CD8-positive, alpha-beta memory T cell (primary cell): ENCODE measurements around the gene ARAP2. TPM values are rescaled to one million over a fixed set of nuclear protein-coding genes. Genes with fewer than 3 reads are reported as not detected.

Experiments used
- CTCF ChIA-PET: fragments of 350-600 bp; sonication (Branson Sonifier 250); formaldehyde crosslinking; loops from one replicate; lab custom pipeline; 2021; ENCODE audit warnings: antibody characterized with exemption; lab: Charles Lee
- POLR2A ChIA-PET: fragments of 350-600 bp; sonication (Branson Sonifier 250); formaldehyde crosslinking; loops from one replicate; lab custom pipeline; 2021; ENCODE audit warnings: antibody characterized with exemption; lab: Charles Lee
- DNase-seq, 5 donors: peaks; one replicate each; pipeline versions ENCODE4 v3.0.0 to v3.0.0-alpha.2; 2020 to 2022; ENCODE audit warnings: mixed read lengths in 1 of 5
- H3K27ac ChIP-seq: one replicate; pipeline ENCODE4 v1.7.0; 2013; ENCODE audit warnings: low read depth, mild to moderate bottlenecking, low read length, moderate library complexity
- H3K27me3 ChIP-seq: 2 replicates; pipeline ENCODE4 v1.7.0; 2013; ENCODE audit warnings: low read length, mild to moderate bottlenecking; ENCODE audit not compliant: insufficient read depth, poor library complexity, severe bottlenecking
- H3K36me3 ChIP-seq: 2 replicates; pipeline ENCODE4 v1.7.0; 2013; ENCODE audit warnings: mild to moderate bottlenecking, low read length, moderate library complexity; ENCODE audit not compliant: insufficient read depth
- H3K4me1 ChIP-seq: 2 replicates; pipeline ENCODE4 v1.7.0; 2013; ENCODE audit warnings: mild to moderate bottlenecking, low read length, moderate library complexity; ENCODE audit not compliant: insufficient read depth
- H3K4me3 ChIP-seq: 2 replicates; pipeline ENCODE4 v1.7.0; 2013; ENCODE audit warnings: mild to moderate bottlenecking, low read length
- H3K9me3 ChIP-seq: 2 replicates; pipeline ENCODE4 v1.7.0; 2013; ENCODE audit warnings: mild to moderate bottlenecking, low read length
- H3K27ac Mint-ChIP-seq, 8 donors: one replicate each; pipeline ENCODE4 v1.8.0; 2020 to 2021; ENCODE audit warnings: mixed read lengths in 8 of 8, mild to moderate bottlenecking in 6 of 8, inconsistent platforms in 3 of 8, moderate library complexity in 3 of 8
- H3K27me3 Mint-ChIP-seq, 2 donors: one replicate each; pipeline ENCODE4 v1.8.0; 2020 to 2021; ENCODE audit warnings: mixed read lengths in 2 of 2, mild to moderate bottlenecking in 1 of 2, moderate library complexity in 1 of 2
- H3K36me3 Mint-ChIP-seq, 3 donors: one replicate each; pipeline ENCODE4 v1.8.0; 2020 to 2021; ENCODE audit warnings: mixed read lengths in 3 of 3, inconsistent platforms in 1 of 3, mild to moderate bottlenecking in 1 of 3
- H3K4me1 Mint-ChIP-seq, 3 donors: one replicate each; pipeline ENCODE4 v1.8.0; 2020 to 2021; ENCODE audit warnings: mixed read lengths in 3 of 3, inconsistent platforms in 1 of 3, mild to moderate bottlenecking in 1 of 3
- H3K4me3 Mint-ChIP-seq, 7 donors: one replicate each; pipeline ENCODE4 v1.8.0; 2020 to 2021; ENCODE audit warnings: mixed read lengths in 7 of 7, mild to moderate bottlenecking in 6 of 7, moderate library complexity in 4 of 7, inconsistent platforms in 2 of 7
- H3K9me3 Mint-ChIP-seq, 5 donors: one replicate each; pipeline ENCODE4 v1.8.0; 2020 to 2022; ENCODE audit warnings: mixed read lengths in 5 of 5, mild to moderate bottlenecking in 3 of 5, moderate library complexity in 2 of 5, inconsistent platforms in 1 of 5
- polyA plus RNA-seq: library from polyadenylated mRNA; unstranded; fragments of 300-500 nt; fragmentation: Illumina TruSeq; gene quantifications from one replicate; pipeline ENCODE4 v1.2.3, GENCODE V29; 2021
- total RNA-seq, 2 experiments: library from RNA; stranded (reverse); gene quantifications; one replicate each; pipeline ENCODE4 v1.2.3, GENCODE V29; 2021

The ARAP2 gene
- total and polyA plus RNA-seq, 3 experiments from 2014 or later: 44.2 to 49.9 (median 49.7) TPM

- no peaks in the 10 kb centered on the region for H3K27me3 ChIP-seq
- no peaks in the 10 kb centered on the region for H3K9me3 Mint-ChIP-seq
- H3K36me3 ChIP-seq: no peaks in the 10 kb centered on the region
- H3K27ac Mint-ChIP-seq: peak overlapping the region in 7 of 8 donors; percentile 21 to 86 (median 58)
- ChIA-PET CTCF (interaction anchor here (1.1 to 1.5 kb wide), 3 partner anchors 18 to 173 kb away, joined by 3 to 4 read pairs (median 3); partner anchors contain the start of gene ARAP2), POLR2A (no interaction called here)
- no peak overlapping the region for H3K27ac ChIP-seq
- no peaks in the 10 kb centered on the region for H3K27me3 Mint-ChIP-seq
- no peaks in the 10 kb centered on the region for H3K9me3 ChIP-seq
- peaks cover 89 to 97% (median 96%) of the 10 kb centered on the region in 3 donors for H3K4me1 Mint-ChIP-seq
- H3K36me3 Mint-ChIP-seq: peaks cover 0 to 39% (median 10%) of the 10 kb centered on the region in 3 donors
- peak overlapping the region; percentile 44 to 83 (median 74) for H3K4me3 Mint-ChIP-seq
- DNase-seq: no peak
- H3K4me1 ChIP-seq: peaks cover 54% of the 10 kb centered on the region
- H3K4me3 ChIP-seq: no peak overlapping the region
These were observed 17.7 kb downstream of the ARAP2 start for GRCh38 chr4:36226430-36227227.

- Mint-ChIP-seq H3K9me3 (no peaks in the 10 kb centered on the region), H3K36me3 (peaks cover 0 to 37% (median 9%) of the 10 kb centered on the region in 3 donors), H3K4me1 (peaks cover 84 to 96% (median 94%) of the 10 kb centered on the region in 3 donors), H3K27ac (peak overlapping the region in 7 of 8 donors; percentile 57 to 91 (median 69)), H3K4me3 (peak overlapping the region; percentile 55 to 91 (median 75)), H3K27me3 (no peaks in the 10 kb centered on the region)
- no peak overlapping the region for H3K4me3 ChIP-seq
- DNase-seq: no peak
- POLR2A ChIA-PET: interaction anchor here (0.5 to 1.7 kb wide), 3 partner anchors 17 to 400 kb away, joined by 3 to 6 read pairs (median 3); partner anchors contain the start of gene ARAP2
- CTCF ChIA-PET: interaction anchor here (1.3 to 1.5 kb wide), 2 partner anchors 20 to 100 kb away, joined by 3 to 4 read pairs; partner anchors contain the start of gene ARAP2
- H3K9me3 ChIP-seq: no peaks in the 10 kb centered on the region
- peaks cover 54% of the 10 kb centered on the region for H3K4me1 ChIP-seq
- H3K27me3 ChIP-seq: no peaks in the 10 kb centered on the region
- H3K27ac ChIP-seq: no peak overlapping the region
- H3K36me3 ChIP-seq: no peaks in the 10 kb centered on the region
These were observed 19.1 kb downstream of the ARAP2 start for GRCh38 chr4:36224972-36225903.

- Mint-ChIP-seq H3K27ac (peak overlapping the region in 6 of 8 donors; percentile 15 to 76 (median 36)), H3K4me3 (peak overlapping the region in 6 of 7 donors; percentile 2 to 64 (median 48)), H3K27me3 (no peaks in the 10 kb centered on the region), H3K9me3 (no peaks in the 10 kb centered on the region), H3K36me3 (peaks cover 0 to 30% (median 7%) of the 10 kb centered on the region in 3 donors), H3K4me1 (peaks cover 82 to 94% (median 92%) of the 10 kb centered on the region in 3 donors)
- Histone ChIP-seq H3K4me3 (no peak overlapping the region), H3K4me1 (peaks cover 56% of the 10 kb centered on the region), H3K36me3 (no peaks in the 10 kb centered on the region), H3K9me3 (no peaks in the 10 kb centered on the region), H3K27ac (no peak overlapping the region), H3K27me3 (no peaks in the 10 kb centered on the region)
- ChIA-PET POLR2A (interaction anchor here (0.8 to 1.8 kb wide), 3 partner anchors 9 to 33 kb away, joined by 4 read pairs; partner anchors contain the start of gene ARAP2), CTCF (interaction anchor here (0.9 to 1.6 kb wide), 3 partner anchors 9 to 20 kb away, joined by 3 read pairs; no protein-coding TSS in a partner anchor)
- no peak for DNase-seq
These were observed 21.6 kb downstream of the ARAP2 start for GRCh38 chr4:36222702-36223101.

GRCh38 chr4:36220776-36221175 lies 23.5 kb downstream of the ARAP2 start:
- H3K4me1 ChIP-seq: peaks cover 37% of the 10 kb centered on the region
- POLR2A ChIA-PET: interaction anchor here (1.2 kb wide), 1 partner anchor 24 kb away, joined by 3 read pairs; the partner anchor contains the start of gene ARAP2
- no peaks in the 10 kb centered on the region for H3K27me3 ChIP-seq
- DNase-seq: no peak
- Mint-ChIP-seq H3K27me3 (no peaks in the 10 kb centered on the region), H3K9me3 (no peaks in the 10 kb centered on the region), H3K27ac (no peak overlapping the region), H3K4me3 (peak overlapping the region in 1 of 7 donors; percentile 48), H3K4me1 (peaks cover 71 to 88% (median 88%) of the 10 kb centered on the region in 3 donors), H3K36me3 (peaks cover 0 to 21% (median 6%) of the 10 kb centered on the region in 3 donors)
- H3K4me3 ChIP-seq: no peak overlapping the region
- CTCF ChIA-PET: interaction anchor here (0.8 kb wide), 1 partner anchor 108 kb away, joined by 3 read pairs; no protein-coding TSS in a partner anchor
- no peaks in the 10 kb centered on the region for H3K9me3 ChIP-seq
- H3K27ac ChIP-seq: no peak overlapping the region
- H3K36me3 ChIP-seq: no peaks in the 10 kb centered on the region

- Histone ChIP-seq H3K27ac (no peak overlapping the region), H3K27me3 (no peaks in the 10 kb centered on the region), H3K4me1 (peaks cover 23% of the 10 kb centered on the region), H3K9me3 (no peaks in the 10 kb centered on the region), H3K4me3 (no peak overlapping the region), H3K36me3 (no peaks in the 10 kb centered on the region)
- no peaks in the 10 kb centered on the region for H3K27me3 Mint-ChIP-seq
- H3K4me1 Mint-ChIP-seq: peaks cover 69 to 89% (median 87%) of the 10 kb centered on the region in 3 donors
- ChIA-PET CTCF (no interaction called here), POLR2A (no interaction called here)
- no peaks in the 10 kb centered on the region for H3K9me3 Mint-ChIP-seq
- H3K4me3 Mint-ChIP-seq: peak overlapping the region in 6 of 7 donors; percentile 5 to 71 (median 49)
- H3K36me3 Mint-ChIP-seq: peaks cover 0 to 29% (median 9%) of the 10 kb centered on the region in 3 donors
- DNase-seq: no peak
- peak overlapping the region in 6 of 8 donors; percentile 21 to 84 (median 52) for H3K27ac Mint-ChIP-seq
These were observed 26.2 kb downstream of the ARAP2 start for GRCh38 chr4:36218121-36218520.

- Histone ChIP-seq H3K9me3 (no peaks in the 10 kb centered on the region), H3K4me3 (no peak overlapping the region), H3K27ac (no peak overlapping the region), H3K36me3 (no peaks in the 10 kb centered on the region), H3K4me1 (peaks cover 16% of the 10 kb centered on the region), H3K27me3 (no peaks in the 10 kb centered on the region)
- Mint-ChIP-seq H3K4me1 (peaks cover 68 to 90% (median 87%) of the 10 kb centered on the region in 3 donors), H3K27me3 (no peaks in the 10 kb centered on the region), H3K36me3 (peaks cover 6 to 50% (median 14%) of the 10 kb centered on the region in 3 donors), H3K27ac (peak overlapping the region in 1 of 8 donors; percentile 12), H3K9me3 (no peaks in the 10 kb centered on the region), H3K4me3 (peak overlapping the region in 5 of 7 donors; percentile 12 to 69 (median 33))
- ChIA-PET POLR2A (no interaction called here), CTCF (no interaction called here)
- DNase-seq: no peak
These were observed 28.7 kb downstream of the ARAP2 start for GRCh38 chr4:36215627-36216026.

GRCh38 chr4:36214735-36215485 lies 29.4 kb downstream of the ARAP2 start:
- no peaks in the 10 kb centered on the region for H3K27me3 Mint-ChIP-seq
- H3K4me3 ChIP-seq: no peak overlapping the region
- H3K9me3 Mint-ChIP-seq: no peaks in the 10 kb centered on the region
- peaks cover 70 to 90% (median 90%) of the 10 kb centered on the region in 3 donors for H3K4me1 Mint-ChIP-seq
- no peaks in the 10 kb centered on the region for H3K36me3 ChIP-seq
- H3K27ac Mint-ChIP-seq: peak overlapping the region in 5 of 8 donors; percentile 2 to 93 (median 51)
- peaks cover 17% of the 10 kb centered on the region for H3K4me1 ChIP-seq
- H3K4me3 Mint-ChIP-seq: peak overlapping the region in 6 of 7 donors; percentile 7 to 54 (median 23)
- no peak overlapping the region for H3K27ac ChIP-seq
- ChIA-PET CTCF (interaction anchor here (1.5 to 2.3 kb wide), 2 partner anchors 28 to 30 kb away, joined by 3 to 14 read pairs; partner anchors contain the start of gene ARAP2), POLR2A (no interaction called here)
- H3K27me3 ChIP-seq: no peaks in the 10 kb centered on the region
- H3K36me3 Mint-ChIP-seq: peaks cover 10 to 54% (median 15%) of the 10 kb centered on the region in 3 donors
- DNase-seq: no peak
- H3K9me3 ChIP-seq: no peaks in the 10 kb centered on the region
